H9 (cell line): ENCODE measurements around the gene TMEM95. TPM values are rescaled to one million over a fixed set of nuclear protein-coding genes. Genes with fewer than 3 reads are reported as not detected.

Source experiments
- DNase-seq: peaks from one replicate; pipeline ENCODE4 v3.0.0-alpha.2; 2017
- H2AFZ ChIP-seq: one replicate; pipeline ENCODE4 v1.6.1; 2013; ENCODE audit warnings: mild to moderate bottlenecking, low read length, control low read depth, moderate library complexity
- H2AK5ac ChIP-seq: 2 replicates; pipeline ENCODE4 v1.6.1; 2013; ENCODE audit warnings: low read length, control low read depth, mixed read lengths; ENCODE audit not compliant: insufficient read length
- H2BK120ac ChIP-seq: one replicate; pipeline ENCODE4 v1.6.1; 2013; ENCODE audit warnings: low read depth, mild to moderate bottlenecking, low read length, control low read depth, inconsistent platforms; ENCODE audit not compliant: poor library complexity, severe bottlenecking
- H2BK12ac ChIP-seq: 2 replicates; pipeline ENCODE4 v1.6.1; 2013; ENCODE audit warnings: low read length, control low read depth, mixed read lengths, low read depth; ENCODE audit not compliant: insufficient read length
- H2BK15ac ChIP-seq: 2 replicates; pipeline ENCODE4 v1.6.1; 2013; ENCODE audit warnings: low read depth, low read length, control low read depth
- H2BK20ac ChIP-seq: one replicate; pipeline ENCODE4 v1.6.1; 2013; ENCODE audit warnings: low read depth, mild to moderate bottlenecking, low read length, control low read depth, inconsistent platforms; ENCODE audit not compliant: poor library complexity, severe bottlenecking
- H2BK5ac ChIP-seq: 2 replicates; pipeline ENCODE4 v1.6.1; 2013; ENCODE audit warnings: low read length, control low read depth, mixed read lengths; ENCODE audit not compliant: insufficient read length
- H3K14ac ChIP-seq: 2 replicates; pipeline ENCODE4 v1.6.1; 2013; ENCODE audit warnings: low read length, control low read depth; ENCODE audit not compliant: insufficient read depth
- H3K18ac ChIP-seq: 2 replicates; pipeline ENCODE4 v1.6.1; 2013; ENCODE audit warnings: low read depth, mild to moderate bottlenecking, mixed read lengths, low read length, control low read depth; ENCODE audit not compliant: insufficient read length
- H3K23ac ChIP-seq: 2 replicates; pipeline ENCODE4 v1.6.1; 2013; ENCODE audit warnings: low read length, control low read depth, mixed read lengths, low read depth; ENCODE audit not compliant: insufficient read length
- H3K23me2 ChIP-seq: 2 replicates; pipeline ENCODE4 v1.6.1; 2013; ENCODE audit warnings: low read depth, mild to moderate bottlenecking, mixed read lengths, low read length, control low read depth; ENCODE audit not compliant: insufficient read length, poor library complexity, severe bottlenecking
- H3K27ac ChIP-seq: 2 replicates; pipeline ENCODE4 v1.5.1; 2013; ENCODE audit warnings: low read length, control low read depth, mixed read lengths, low read depth; ENCODE audit not compliant: insufficient read length
- H3K27me3 ChIP-seq: 2 replicates; pipeline ENCODE4 v1.6.1; 2013; ENCODE audit warnings: low read length, control low read depth, inconsistent platforms; ENCODE audit not compliant: insufficient read depth
- H3K4ac ChIP-seq: 2 replicates; pipeline ENCODE4 v1.6.1; 2013; ENCODE audit warnings: low read depth, mild to moderate bottlenecking, control low read depth, inconsistent platforms, low read length, moderate library complexity
- H3K4me1 ChIP-seq: 2 replicates; pipeline ENCODE4 v1.6.1; 2013; ENCODE audit warnings: low read length, control low read depth, inconsistent platforms; ENCODE audit not compliant: insufficient read depth
- H3K4me2 ChIP-seq: 2 replicates; pipeline ENCODE4 v1.6.1; 2013; ENCODE audit warnings: low read length, control low read depth, mixed read lengths; ENCODE audit not compliant: insufficient read length, insufficient read depth
- H3K56ac ChIP-seq: 2 replicates; pipeline ENCODE4 v1.6.1; 2013; ENCODE audit warnings: low read depth, mild to moderate bottlenecking, mixed read lengths, low read length, control low read depth; ENCODE audit not compliant: insufficient read length
- H3K79me1 ChIP-seq: 2 replicates; pipeline ENCODE4 v1.6.1; 2013; ENCODE audit warnings: low read depth, mild to moderate bottlenecking, moderate library complexity, low read length, control low read depth, inconsistent platforms; ENCODE audit not compliant: insufficient read depth, poor library complexity, severe bottlenecking
- H3K79me2 ChIP-seq: 2 replicates; pipeline ENCODE4 v1.6.1; 2013; ENCODE audit warnings: low read length, control low read depth, inconsistent platforms; ENCODE audit not compliant: insufficient read depth
- H3K9ac ChIP-seq: 2 replicates; pipeline ENCODE4 v1.6.1; 2013; ENCODE audit warnings: low read length, control low read depth, mixed read lengths; ENCODE audit not compliant: insufficient read length; ENCODE audit errors: extremely low read depth
- H3K9me3 ChIP-seq: one replicate; pipeline ENCODE4 v1.6.1; 2013; ENCODE audit warnings: low read depth, low read length, inconsistent platforms; ENCODE audit not compliant: control insufficient read depth
- H3T11ph ChIP-seq: one replicate; pipeline ENCODE4 v1.6.1; 2013; ENCODE audit warnings: mild to moderate bottlenecking, low read length, control low read depth, inconsistent platforms
- H4K20me1 ChIP-seq: one replicate; pipeline ENCODE4 v1.6.1; 2013; ENCODE audit not compliant: control insufficient read depth, insufficient read length, insufficient read depth
- H4K5ac ChIP-seq: 2 replicates; pipeline ENCODE4 v1.6.1; 2013; ENCODE audit warnings: low read depth, mild to moderate bottlenecking, mixed read lengths, low read length, control low read depth; ENCODE audit not compliant: insufficient read length
- H4K8ac ChIP-seq: replicated peaks from 2 replicates; pipeline ENCODE4 v1.6.1; 2013; ENCODE audit warnings: low read length, control low read depth, mixed read lengths, low read depth; ENCODE audit not compliant: insufficient read length
- H4K91ac ChIP-seq: 2 replicates; pipeline ENCODE4 v1.6.1; 2013; ENCODE audit warnings: low read depth, mild to moderate bottlenecking, moderate library complexity, mixed read lengths, low read length, control low read depth; ENCODE audit not compliant: insufficient read length
- H3K27ac Mint-ChIP-seq, 3 experiments: 2 replicates in 2 of 3; 3 replicates in 1 of 3; pipeline ENCODE4 v1.8.0; 2020 to 2021; ENCODE audit warnings: mixed read lengths in 3 of 3, mild to moderate bottlenecking in 1 of 3, moderate library complexity in 1 of 3
- H3K27me3 Mint-ChIP-seq: 2 replicates; pipeline ENCODE4 v1.8.0; 2021; ENCODE audit warnings: low read depth, mild to moderate bottlenecking, moderate library complexity, mixed read lengths
- H3K36me3 Mint-ChIP-seq, 3 experiments: 2 replicates in 2 of 3; 3 replicates in 1 of 3; pipeline ENCODE4 v1.8.0; 2020 to 2021; ENCODE audit warnings: low read depth in 3 of 3, mixed read lengths in 3 of 3; ENCODE audit not compliant: insufficient read depth in 1 of 3
- H3K4me1 Mint-ChIP-seq, 2 experiments: 2 replicates each; pipeline ENCODE4 v1.8.0; 2020; ENCODE audit warnings: mixed read lengths in 2 of 2
- H3K4me3 Mint-ChIP-seq, 2 experiments: 2 replicates in 1 of 2; 3 replicates in 1 of 2; pipeline ENCODE4 v1.8.0; 2020 to 2021; ENCODE audit warnings: mild to moderate bottlenecking in 2 of 2, mixed read lengths in 2 of 2, moderate library complexity in 1 of 2
- H3K9me3 Mint-ChIP-seq, 2 experiments: 2 replicates in 1 of 2; 3 replicates in 1 of 2; pipeline ENCODE4 v1.8.0; 2020; ENCODE audit warnings: mild to moderate bottlenecking in 2 of 2, mixed read lengths in 2 of 2, moderate library complexity in 1 of 2
- CTCF ChIP-seq: fragments of 200-600 bp; sonication (generic); conservative IDR thresholded peaks from 3 replicates; pipeline ENCODE4 v1.8.0; 2021; ENCODE audit warnings: antibody characterized with exemption, mild to moderate bottlenecking
- WGBS: extraction: QIAGEN DNeasy Blood & Tissue Kit; methylation state at CpG from one replicate; pipeline ENCODE4 v1.1.7; 2013; ENCODE audit warnings: missing lambda C conversion rate, low lambda C conversion rate, mixed read lengths; ENCODE audit not compliant: insufficient read length; ENCODE audit errors: extremely low coverage; 5-methylcytosine and 5-hydroxymethylcytosine counted together
- total RNA-seq: library from RNA; stranded (reverse); gene quantifications from 2 replicates; pipeline ENCODE4 v1.2.1, GENCODE V29; 2021

The TMEM95 gene
- total RNA-seq, 1 experiment from 2014 or later, result not detected

- Histone ChIP-seq H3K4me2 (no peak overlapping the region), H3K18ac (no peak overlapping the region), H4K91ac (no peak overlapping the region), H3K27ac (no peak overlapping the region), H3K79me2 (peaks cover 2% of the 10 kb centered on the region; the same call in 1 of the 2 replicates), H3K23ac (no peak overlapping the region), H4K5ac (no peak overlapping the region), H3K4ac (no peak overlapping the region), H4K20me1 (no peaks in the 10 kb centered on the region), H2AK5ac (no peak overlapping the region), H3K27me3 (no peaks in the 10 kb centered on the region), H3K79me1 (no peaks in the 10 kb centered on the region), H2AFZ (no peak overlapping the region), H4K8ac (no peak overlapping the region), H3K4me1 (no peaks in the 10 kb centered on the region), H3K23me2 (peaks cover 5% of the 10 kb centered on the region), H2BK5ac (no peak overlapping the region), H3K9me3 (no peaks in the 10 kb centered on the region), H2BK15ac (no peak overlapping the region), H2BK20ac (no peak overlapping the region), H3K56ac (no peak overlapping the region), H3T11ph (no peak overlapping the region), H3K9ac (no peak overlapping the region), H2BK12ac (no peak overlapping the region), H3K14ac (no peak overlapping the region), H2BK120ac (no peak overlapping the region)
- no peaks in the 10 kb centered on the region for H3K9me3 Mint-ChIP-seq
- peak overlapping the region in 1 of 2 experiments; percentile 48; a peak in 1 of 5 replicates for H3K4me3 Mint-ChIP-seq
- H3K36me3 Mint-ChIP-seq, result peaks cover 36 to 73% (median 68%) of the 10 kb centered on the region in 3 experiments; a peak in 6 of 7 replicates
- H3K27ac Mint-ChIP-seq, result peak overlapping the region in 1 of 3 experiments; percentile 70; a peak in 1 of 7 replicates
- TF ChIP-seq CTCF, result peak; percentile 97
- DNase-seq, result peak; percentile 90
- no peaks in the 10 kb centered on the region for H3K27me3 Mint-ChIP-seq
- H3K4me1 Mint-ChIP-seq, result peaks cover 11% of the 10 kb centered on the region in 2 experiments
- WGBS, result no CpG with 5 or more reads among the region's 39 CpGs
Observed at GRCh38 chr17:7323731-7324437, 31.1 kb upstream of the TMEM95 start.
